Islet of Langerhans (tissue), 1 donor: ENCODE data around the gene ADGRG6.
"Not testable (repeated sequence)": the region's sequence is repeated elsewhere in the genome, so short reads cannot be mapped to it uniquely, and the experiment has no call there.

Experiments
- FAIRE-seq: peaks from one replicate; lab custom pipeline; 2011; peaks lifted over from hg19 to GRCh38; lab: Jason Lieb, UNC

ADGRG6 gene

GRCh38 chr6:142322504-142323198 lies 20.8 kb downstream of the ADGRG6 start:
- FAIRE-seq, result no peak

GRCh38 chr6:142323377-142323776 lies 21.6 kb downstream of the ADGRG6 start:
- no peak for FAIRE-seq

- FAIRE-seq, result no peak
Measured at GRCh38 chr6:142324111-142324510, 22.3 kb downstream of the ADGRG6 start.

- no peak for FAIRE-seq
Measured at GRCh38 chr6:142325111-142325510, 23.3 kb downstream of the ADGRG6 start.

GRCh38 chr6:142326540-142326939 lies 24.7 kb downstream of the ADGRG6 start:
- no peak for FAIRE-seq

GRCh38 chr6:142328070-142328469 lies 26.3 kb downstream of the ADGRG6 start:
- no peak for FAIRE-seq

- no peak for FAIRE-seq
Measured at GRCh38 chr6:142329486-142330113, 27.8 kb downstream of the ADGRG6 start.

- no peak for FAIRE-seq
Measured at GRCh38 chr6:142331075-142331551, 29.3 kb downstream of the ADGRG6 start.

GRCh38 chr6:142331601-142332000 lies 29.8 kb downstream of the ADGRG6 start:
- FAIRE-seq, result no peak

GRCh38 chr6:142332393-142333098 lies 30.7 kb downstream of the ADGRG6 start:
- no peak for FAIRE-seq

GRCh38 chr6:142333431-142333830 lies 31.6 kb downstream of the ADGRG6 start:
- no peak for FAIRE-seq

GRCh38 chr6:142334294-142334693 lies 32.5 kb downstream of the ADGRG6 start:
- FAIRE-seq, result no peak

- no peak for FAIRE-seq
Measured at GRCh38 chr6:142335415-142335814, 33.6 kb downstream of the ADGRG6 start.

- no peak for FAIRE-seq
Measured at GRCh38 chr6:142336183-142336582, 34.4 kb downstream of the ADGRG6 start.

GRCh38 chr6:142336787-142337186 lies 35.0 kb downstream of the ADGRG6 start:
- FAIRE-seq, result no peak

- FAIRE-seq, result no peak
Measured at GRCh38 chr6:142339113-142339512, 37.3 kb downstream of the ADGRG6 start.

- no peak for FAIRE-seq
Measured at GRCh38 chr6:142339968-142340658, 38.3 kb downstream of the ADGRG6 start.

GRCh38 chr6:142341855-142342330 lies 40.1 kb downstream of the ADGRG6 start:
- no peak for FAIRE-seq

- no peak for FAIRE-seq
Measured at GRCh38 chr6:142342986-142343385, 41.2 kb downstream of the ADGRG6 start.

GRCh38 chr6:142343938-142344337 lies 42.1 kb downstream of the ADGRG6 start:
- no peak for FAIRE-seq

- FAIRE-seq, result no peak
Measured at GRCh38 chr6:142345261-142345660, 43.5 kb downstream of the ADGRG6 start.

GRCh38 chr6:142346166-142346565 lies 44.4 kb downstream of the ADGRG6 start:
- FAIRE-seq, result not testable (repeated sequence)
